Neural cell (in vitro differentiated cells): ENCODE data around the gene FBLIM1. TPM values are rescaled to one million over a fixed set of nuclear protein-coding genes. Genes with fewer than 3 reads are reported as not detected.

Experiments used
- H2AFZ ChIP-seq: fragments of 200-600, 300-800 bp; sonication (generic), shearing (Covaris generic); 2 replicates; pipeline ENCODE4 v1.6.0; 2014; ENCODE audit warnings: low read depth, mild to moderate bottlenecking, antibody characterized with exemption, low read length, moderate library complexity
- H3F3A ChIP-seq: fragments of 200-600 bp; shearing (Covaris generic); 2 replicates; pipeline ENCODE4 v1.6.1; 2016; ENCODE audit warnings: mild to moderate bottlenecking, moderate library complexity, mixed read lengths, antibody characterized with exemption, low read length; ENCODE audit not compliant: insufficient read depth, poor library complexity, severe bottlenecking
- H3K27ac ChIP-seq: fragments of 200-600, 300-800 bp; sonication (generic), shearing (Covaris generic); 2 replicates; pipeline ENCODE4 v1.5.1; 2014; ENCODE audit warnings: mild to moderate bottlenecking, low read length, moderate library complexity
- H3K27me3 ChIP-seq: fragments of 300-800, 200-600 bp; sonication (generic), shearing (Covaris generic); 2 replicates; pipeline ENCODE4 v1.6.0; 2014; ENCODE audit warnings: mild to moderate bottlenecking, low read depth, low read length, moderate library complexity; ENCODE audit not compliant: insufficient read depth
- H3K36me3 ChIP-seq: fragments of 300-800, 200-600 bp; sonication (generic), shearing (Covaris generic); 2 replicates; pipeline ENCODE4 v1.5.1; 2014; ENCODE audit warnings: mild to moderate bottlenecking, antibody characterized with exemption, low read length, moderate library complexity; ENCODE audit not compliant: insufficient read depth
- H3K4me2 ChIP-seq: fragments of 300-800, 200-600 bp; sonication (generic), shearing (Covaris generic); 2 replicates; pipeline ENCODE4 v1.6.0; 2014; ENCODE audit warnings: mild to moderate bottlenecking, low read length
- H3K4me3 ChIP-seq: fragments of 300-800, 200-600 bp; sonication (generic), shearing (Covaris generic); 2 replicates; pipeline ENCODE4 v1.5.1; 2014; ENCODE audit warnings: mild to moderate bottlenecking, low read length, moderate library complexity
- H3K79me2 ChIP-seq: fragments of 200-600 bp; shearing (Covaris generic); replicated peaks from 2 replicates; pipeline ENCODE4 v1.6.0; 2014; ENCODE audit warnings: mild to moderate bottlenecking, low read length, moderate library complexity; ENCODE audit not compliant: insufficient read depth
- H3K9ac ChIP-seq: fragments of 300-800, 200-600 bp; sonication (generic), shearing (Covaris generic); 2 replicates; pipeline ENCODE4 v1.6.1; 2016; ENCODE audit warnings: mild to moderate bottlenecking, low read length, mixed read lengths
- H3K9me2 ChIP-seq: fragments of 200-600 bp; shearing (Covaris generic); 2 replicates; pipeline ENCODE4 v1.6.1; 2016; ENCODE audit warnings: mild to moderate bottlenecking, low read length, mixed read lengths; ENCODE audit not compliant: insufficient read depth
- H3K9me3 ChIP-seq: fragments of 200-600, 300-800 bp; sonication (generic), shearing (Covaris generic); 2 replicates; pipeline ENCODE4 v1.6.1; 2016; ENCODE audit warnings: mild to moderate bottlenecking, mixed run types, low read length, moderate library complexity, mixed read lengths
- H4K20me1 ChIP-seq: fragments of 200-600 bp; shearing (Covaris generic); 2 replicates; pipeline ENCODE4 v1.6.1; 2016; ENCODE audit warnings: mild to moderate bottlenecking, mixed run types; ENCODE audit not compliant: insufficient read depth
- EP300 ChIP-seq: fragments of 450-650 bp; conservative IDR thresholded peaks from 2 replicates; pipeline ENCODE4 v1.6.1; 2014; ENCODE audit warnings: antibody characterized with exemption, mild to moderate bottlenecking, moderate library complexity; ENCODE audit not compliant: poor library complexity, severe bottlenecking
- EZH2 ChIP-seq: fragments of 200-600, 300-800 bp; shearing (Covaris generic), sonication (generic); IDR thresholded peaks from 2 replicates; pipeline ENCODE4 v1.6.1; 2014; ENCODE audit warnings: antibody characterized with exemption, low read length, borderline replicate concordance, mild to moderate bottlenecking; ENCODE audit not compliant: insufficient read depth, poor library complexity, severe bottlenecking
- MXI1 ChIP-seq: fragments of 450-650 bp; conservative IDR thresholded peaks from 2 replicates; pipeline ENCODE4 v1.6.1; 2014; ENCODE audit warnings: antibody characterized with exemption, mild to moderate bottlenecking; ENCODE audit not compliant: poor library complexity, severe bottlenecking
- POLR2AphosphoS5 ChIP-seq: IDR thresholded peaks from 2 replicates; pipeline ENCODE4 v1.6.1; 2012
- RAD21 ChIP-seq: fragments of 450-650 bp; conservative IDR thresholded peaks from 2 replicates; pipeline ENCODE4 v1.6.1; 2014; ENCODE audit warnings: antibody characterized with exemption, mild to moderate bottlenecking, moderate library complexity
- SMC3 ChIP-seq: fragments of 450-650 bp; conservative IDR thresholded peaks from 2 replicates; pipeline ENCODE4 v1.6.1; 2014; ENCODE audit warnings: antibody characterized with exemption, mild to moderate bottlenecking, moderate library complexity; ENCODE audit not compliant: poor library complexity
- TAF1 ChIP-seq: IDR thresholded peaks from 2 replicates; pipeline ENCODE4 v1.6.1; 2012; ENCODE audit warnings: low read depth
- polyA plus RNA-seq: library from polyadenylated mRNA; depleted of rRNA; stranded (reverse); fragments of >200 nt; gene quantifications from 2 replicates; pipeline ENCODE4 v1.2.3, GENCODE V29; 2014
- TF ChIP-seq, protein P1 (sequence below): IDR thresholded peaks from 2 replicates; pipeline ENCODE4 v1.6.1; 2012; ENCODE audit warnings: borderline replicate concordance
- TF ChIP-seq, protein P2 (sequence below): fragments of 450-650 bp; IDR thresholded peaks from 2 replicates; pipeline ENCODE4 v1.5.1; 2014; ENCODE audit warnings: antibody characterized with exemption, mild to moderate bottlenecking, moderate library complexity; ENCODE audit not compliant: poor library complexity, severe bottlenecking

Gene FBLIM1
- polyA plus RNA-seq, 1 donor from 2014 or later: 24.9 TPM

DNA sequence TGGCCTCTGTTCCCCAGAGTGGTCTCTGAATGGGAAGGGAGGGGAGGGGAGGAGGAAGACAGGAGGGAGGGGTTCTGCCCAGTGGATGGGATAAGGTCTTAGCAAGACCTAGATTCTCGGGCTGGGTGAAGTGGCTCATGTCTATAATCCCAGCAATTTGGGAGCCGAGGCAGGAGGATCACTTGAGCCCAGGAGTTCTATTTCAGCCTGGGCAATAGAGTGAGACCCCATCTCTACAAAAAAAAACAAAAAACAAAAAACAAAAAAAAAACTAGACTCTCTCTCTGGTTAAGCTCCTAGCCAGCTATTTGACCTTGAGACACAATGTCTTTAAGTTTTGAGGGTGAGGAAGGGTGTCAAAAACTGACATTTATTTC lies 37.5 kb downstream of the FBLIM1 start:
- no peaks in the 10 kb centered on the region for H3K79me2 ChIP-seq
- H4K20me1 ChIP-seq: no peaks in the 10 kb centered on the region
- no peaks in the 10 kb centered on the region for H3K36me3 ChIP-seq
- no peak overlapping the region for H3K27ac ChIP-seq
- no peaks in the 10 kb centered on the region for H3K9me3 ChIP-seq
- TF ChIP-seq POLR2AphosphoS5: no peak
- TF ChIP-seq SMC3: no peak
- TF ChIP-seq RAD21: no peak
- TF ChIP-seq, protein P1, sequence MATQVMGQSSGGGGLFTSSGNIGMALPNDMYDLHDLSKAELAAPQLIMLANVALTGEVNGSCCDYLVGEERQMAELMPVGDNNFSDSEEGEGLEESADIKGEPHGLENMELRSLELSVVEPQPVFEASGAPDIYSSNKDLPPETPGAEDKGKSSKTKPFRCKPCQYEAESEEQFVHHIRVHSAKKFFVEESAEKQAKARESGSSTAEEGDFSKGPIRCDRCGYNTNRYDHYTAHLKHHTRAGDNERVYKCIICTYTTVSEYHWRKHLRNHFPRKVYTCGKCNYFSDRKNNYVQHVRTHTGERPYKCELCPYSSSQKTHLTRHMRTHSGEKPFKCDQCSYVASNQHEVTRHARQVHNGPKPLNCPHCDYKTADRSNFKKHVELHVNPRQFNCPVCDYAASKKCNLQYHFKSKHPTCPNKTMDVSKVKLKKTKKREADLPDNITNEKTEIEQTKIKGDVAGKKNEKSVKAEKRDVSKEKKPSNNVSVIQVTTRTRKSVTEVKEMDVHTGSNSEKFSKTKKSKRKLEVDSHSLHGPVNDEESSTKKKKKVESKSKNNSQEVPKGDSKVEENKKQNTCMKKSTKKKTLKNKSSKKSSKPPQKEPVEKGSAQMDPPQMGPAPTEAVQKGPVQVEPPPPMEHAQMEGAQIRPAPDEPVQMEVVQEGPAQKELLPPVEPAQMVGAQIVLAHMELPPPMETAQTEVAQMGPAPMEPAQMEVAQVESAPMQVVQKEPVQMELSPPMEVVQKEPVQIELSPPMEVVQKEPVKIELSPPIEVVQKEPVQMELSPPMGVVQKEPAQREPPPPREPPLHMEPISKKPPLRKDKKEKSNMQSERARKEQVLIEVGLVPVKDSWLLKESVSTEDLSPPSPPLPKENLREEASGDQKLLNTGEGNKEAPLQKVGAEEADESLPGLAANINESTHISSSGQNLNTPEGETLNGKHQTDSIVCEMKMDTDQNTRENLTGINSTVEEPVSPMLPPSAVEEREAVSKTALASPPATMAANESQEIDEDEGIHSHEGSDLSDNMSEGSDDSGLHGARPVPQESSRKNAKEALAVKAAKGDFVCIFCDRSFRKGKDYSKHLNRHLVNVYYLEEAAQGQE: no peak
- no peak for TF ChIP-seq EP300
- TF ChIP-seq EZH2: no peak
- no peak overlapping the region for H3K9ac ChIP-seq
- no peaks in the 10 kb centered on the region for H3F3A ChIP-seq
- no peak overlapping the region for H3K4me2 ChIP-seq
- no peak overlapping the region for H2AFZ ChIP-seq
- H3K27me3 ChIP-seq: no peaks in the 10 kb centered on the region
- no peaks in the 10 kb centered on the region for H3K9me2 ChIP-seq
- no peak overlapping the region for H3K4me3 ChIP-seq

DNA sequence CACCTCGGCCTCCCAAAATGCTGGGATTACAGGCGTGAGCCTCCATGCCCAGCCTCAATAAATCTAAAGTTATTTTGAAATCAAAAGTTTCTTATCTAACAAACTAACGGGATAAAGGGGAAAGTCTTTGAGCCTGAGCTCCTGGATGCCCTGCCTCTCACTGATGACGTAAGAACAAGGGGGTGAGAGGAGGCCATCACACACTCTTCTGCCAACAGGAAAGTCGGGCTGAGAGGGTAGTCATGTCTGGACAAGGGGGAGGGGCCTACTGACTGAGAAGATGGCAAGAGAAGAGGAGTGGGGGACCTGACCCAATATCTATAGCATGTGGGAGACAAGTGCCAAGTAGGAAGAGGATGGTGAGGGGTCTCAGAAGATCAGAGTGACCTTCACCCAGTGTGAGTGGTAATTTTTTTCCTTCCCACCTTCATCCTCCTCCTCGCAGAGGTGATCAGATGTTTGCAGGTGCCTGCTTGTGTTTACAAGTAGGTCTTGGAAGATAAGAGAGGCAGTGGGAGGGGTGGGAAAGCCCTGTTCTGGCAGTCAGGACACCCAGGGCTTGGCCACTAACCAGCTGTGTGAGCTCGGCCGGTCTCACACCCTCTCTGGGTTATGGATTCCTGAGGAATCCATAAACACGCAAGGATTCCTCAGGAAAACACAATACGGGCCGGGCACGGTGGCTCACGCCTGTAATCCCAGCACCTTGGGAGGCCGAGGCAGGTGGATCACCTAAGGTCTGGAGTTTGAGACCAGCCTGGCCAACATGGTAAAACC lies 39.2 kb downstream of the FBLIM1 start:
- Histone ChIP-seq H2AFZ (no peak overlapping the region), H3K9ac (no peak overlapping the region), H3K36me3 (no peaks in the 10 kb centered on the region), H3K9me2 (no peaks in the 10 kb centered on the region), H3K9me3 (no peaks in the 10 kb centered on the region), H3F3A (no peaks in the 10 kb centered on the region), H3K27me3 (no peaks in the 10 kb centered on the region), H4K20me1 (no peaks in the 10 kb centered on the region), H3K4me3 (no peak overlapping the region), H3K4me2 (no peak overlapping the region), H3K27ac (no peak overlapping the region), H3K79me2 (no peaks in the 10 kb centered on the region)
- TF ChIP-seq POLR2AphosphoS5: no peak
- TF ChIP-seq, protein P2, sequence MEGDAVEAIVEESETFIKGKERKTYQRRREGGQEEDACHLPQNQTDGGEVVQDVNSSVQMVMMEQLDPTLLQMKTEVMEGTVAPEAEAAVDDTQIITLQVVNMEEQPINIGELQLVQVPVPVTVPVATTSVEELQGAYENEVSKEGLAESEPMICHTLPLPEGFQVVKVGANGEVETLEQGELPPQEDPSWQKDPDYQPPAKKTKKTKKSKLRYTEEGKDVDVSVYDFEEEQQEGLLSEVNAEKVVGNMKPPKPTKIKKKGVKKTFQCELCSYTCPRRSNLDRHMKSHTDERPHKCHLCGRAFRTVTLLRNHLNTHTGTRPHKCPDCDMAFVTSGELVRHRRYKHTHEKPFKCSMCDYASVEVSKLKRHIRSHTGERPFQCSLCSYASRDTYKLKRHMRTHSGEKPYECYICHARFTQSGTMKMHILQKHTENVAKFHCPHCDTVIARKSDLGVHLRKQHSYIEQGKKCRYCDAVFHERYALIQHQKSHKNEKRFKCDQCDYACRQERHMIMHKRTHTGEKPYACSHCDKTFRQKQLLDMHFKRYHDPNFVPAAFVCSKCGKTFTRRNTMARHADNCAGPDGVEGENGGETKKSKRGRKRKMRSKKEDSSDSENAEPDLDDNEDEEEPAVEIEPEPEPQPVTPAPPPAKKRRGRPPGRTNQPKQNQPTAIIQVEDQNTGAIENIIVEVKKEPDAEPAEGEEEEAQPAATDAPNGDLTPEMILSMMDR: no peak
- TF ChIP-seq, protein P1: no peak
- no peak for TF ChIP-seq EP300
- TF ChIP-seq EZH2: no peak
- TF ChIP-seq SMC3: no peak
- no peak for TF ChIP-seq TAF1
- TF ChIP-seq MXI1: no peak
- no peak for TF ChIP-seq RAD21
